Panc1 (cell line): ENCODE data around the gene AGO1. TPM values are rescaled to one million over a fixed set of nuclear protein-coding genes. Genes with fewer than 3 reads are reported as not detected.

Experiments
- ATAC-seq: fragments of 200-7000 bp; cut with Tn5 transposase; 2 replicates; pipeline ENCODE4 v1.9.1; 2020; ENCODE audit warnings: mild to moderate bottlenecking, moderate library complexity
- BruUV-seq: library from RNA; stranded (reverse); fragments of 400-500 nt; replicated peaks from 2 replicates; lab custom pipeline; 2021; lab: Mats Ljungman, UMichigan
- CTCF ChIA-PET: fragments of 300-600 bp; sonication (Branson Sonifier 250); formaldehyde crosslinking; loops from one replicate; lab custom pipeline; 2022; ENCODE audit warnings: antibody characterized with exemption; lab: Charles Lee
- POLR2A ChIA-PET: fragments of 300-600 bp; sonication (Branson Sonifier 250); formaldehyde crosslinking; loops from one replicate; lab custom pipeline; 2022; ENCODE audit warnings: antibody characterized with exemption; lab: Charles Lee
- DNase-seq: peaks from one replicate; pipeline ENCODE4 v3.0.0-alpha.2; 2010; ENCODE audit warnings: low read depth, low spot score
- H3K27ac ChIP-seq: 2 replicates; pipeline ENCODE4 v1.5.1; 2011; ENCODE audit warnings: mild to moderate bottlenecking, low read length, inconsistent platforms
- H3K27me3 ChIP-seq: fragments of 200-500 bp; sonication (Bioruptor generic); 2 replicates; pipeline ENCODE4 v1.6.0; 2014; ENCODE audit warnings: low read length, inconsistent platforms; ENCODE audit not compliant: control insufficient read depth, insufficient read depth
- H3K36me3 ChIP-seq: fragments of 200-500 bp; sonication (Bioruptor generic); 2 replicates; pipeline ENCODE4 v1.5.1; 2014; ENCODE audit warnings: inconsistent platforms, mild to moderate bottlenecking, low read length, moderate library complexity; ENCODE audit not compliant: control insufficient read depth, insufficient read depth
- H3K4me1 ChIP-seq: 2 replicates; pipeline ENCODE4 v1.5.1; 2011; ENCODE audit warnings: inconsistent platforms, mild to moderate bottlenecking, low read length, moderate library complexity; ENCODE audit not compliant: control insufficient read depth, insufficient read depth
- H3K4me3 ChIP-seq, 2 experiments: 2 replicates each; pipeline ENCODE4 v1.5.1; 2011 to 2012; ENCODE audit warnings: low read depth in 2 of 2, low read length in 2 of 2, mild to moderate bottlenecking in 2 of 2, inconsistent platforms in 1 of 2, moderate library complexity in 1 of 2
- H3K9me3 ChIP-seq: fragments of 200-500 bp; sonication (Bioruptor generic); 2 replicates; pipeline ENCODE4 v1.5.1; 2014; ENCODE audit warnings: low read depth, mild to moderate bottlenecking, inconsistent platforms, low read length, moderate library complexity; ENCODE audit not compliant: control insufficient read depth, insufficient read depth
- CTCF ChIP-seq: fragments of 450-650 bp; IDR thresholded peaks from 2 replicates; pipeline ENCODE4 v1.5.1; 2017; ENCODE audit warnings: mild to moderate bottlenecking
- POLR2AphosphoS5 ChIP-seq: IDR thresholded peaks from 2 replicates; pipeline ENCODE4 v1.6.1; 2012; ENCODE audit warnings: mild to moderate bottlenecking, low read depth, low read length, moderate library complexity
- REST ChIP-seq, 2 experiments: IDR thresholded peaks; 2 replicates each; pipeline ENCODE4 v1.6.1; 2011 to 2012; ENCODE audit warnings: low read depth in 2 of 2, control low read depth in 1 of 2, low read length in 1 of 2, mild to moderate bottlenecking in 1 of 2, moderate library complexity in 1 of 2; ENCODE audit not compliant: insufficient read depth in 1 of 2
- SIN3A ChIP-seq: IDR thresholded peaks from 2 replicates; pipeline ENCODE4 v1.6.1; 2012; ENCODE audit warnings: low read depth, mild to moderate bottlenecking, low read length, moderate library complexity, borderline replicate concordance; ENCODE audit not compliant: insufficient read depth
- TCF7L2 ChIP-seq: IDR thresholded peaks from 2 replicates; pipeline ENCODE4 v1.6.1; 2011; ENCODE audit warnings: mild to moderate bottlenecking, low read depth, low read length, inconsistent platforms
- in situ Hi-C: cut with HindIII; loops from 2 replicates; pipeline ENCODE4 v1.10.0; 2016; ENCODE audit warnings: low sequenced_read_pairs, low pct_unique_long_range_greater_than_20kb
- intact Hi-C: fragments of 100-400 bp; cut with micrococcal nuclease; formaldehyde crosslinking; loops from one replicate; pipeline ENCODE4 v1.10.0; 2022; ENCODE audit not compliant: unreplicated experiment
- total RNA-seq: library from RNA; stranded (reverse); gene quantifications from one replicate; pipeline ENCODE4 v1.2.1, GENCODE V29; 2021; ENCODE audit not compliant: unreplicated experiment

Gene AGO1
- total RNA-seq, 1 experiment from 2014 or later = 40.1 TPM

- Histone ChIP-seq H3K4me1 (no peaks in the 10 kb centered on the region), H3K27ac (no peak overlapping the region), H3K4me3 (no peak overlapping the region), H3K36me3 (no peaks in the 10 kb centered on the region), H3K27me3 (no peaks in the 10 kb centered on the region), H3K9me3 (no peaks in the 10 kb centered on the region)
- ChIA-PET CTCF (no interaction called here), POLR2A (no interaction called here)
- in situ Hi-C loops (no loop called here), intact Hi-C loops (no loop called here)
- TF ChIP-seq SIN3A = no peak
- TF ChIP-seq CTCF = no peak
- TF ChIP-seq TCF7L2 = no peak
- no peak for TF ChIP-seq POLR2AphosphoS5
- TF ChIP-seq REST (IDR thresholded peaks at IDR 0.05; ENCODE audit: insufficient read depth in 1 of 2, low read depth in 2 of 2, low read length in 1 of 2) = no peak
- ATAC-seq (no peak), DNase-seq (no peak)
- BruUV-seq = no TSS peak
These were observed 38.2 kb upstream of the AGO1 start for GRCh38 chr1:35844826-35845225.

- POLR2A ChIA-PET = interaction anchor here (0.6 kb wide), 1 partner anchor 64 kb away, joined by 4 read pairs; no protein-coding TSS in a partner anchor
- H3K27me3 ChIP-seq = no peaks in the 10 kb centered on the region
- ATAC-seq (no peak), DNase-seq (no peak)
- CTCF ChIA-PET = no interaction called here
- H3K4me3 ChIP-seq = no peak overlapping the region
- no peaks in the 10 kb centered on the region for H3K36me3 ChIP-seq
- TF ChIP-seq REST (IDR thresholded peaks at IDR 0.05; ENCODE audit: insufficient read depth in 1 of 2, low read depth in 2 of 2, low read length in 1 of 2) (no peak), CTCF (no peak), SIN3A (no peak), POLR2AphosphoS5 (no peak), TCF7L2 (no peak)
- no peak overlapping the region for H3K27ac ChIP-seq
- no peaks in the 10 kb centered on the region for H3K9me3 ChIP-seq
- BruUV-seq = no TSS peak
- no peaks in the 10 kb centered on the region for H3K4me1 ChIP-seq
- in situ Hi-C loops (no loop called here), intact Hi-C loops (no loop called here)
These were observed 37.2 kb upstream of the AGO1 start for GRCh38 chr1:35845766-35846165.
